ENCODE measurements around the gene DDX39B. TPM values are rescaled to one million over a fixed set of nuclear protein-coding genes. Genes with fewer than 3 reads are reported as not detected.

Gene DDX39B
- total and polyA plus RNA-seq, 9 of the 15 experiments (the other 6 are each of a cell fraction or from before 2014, with no cell fraction given): 479 to 869 (median 592) TPM

DNA sequence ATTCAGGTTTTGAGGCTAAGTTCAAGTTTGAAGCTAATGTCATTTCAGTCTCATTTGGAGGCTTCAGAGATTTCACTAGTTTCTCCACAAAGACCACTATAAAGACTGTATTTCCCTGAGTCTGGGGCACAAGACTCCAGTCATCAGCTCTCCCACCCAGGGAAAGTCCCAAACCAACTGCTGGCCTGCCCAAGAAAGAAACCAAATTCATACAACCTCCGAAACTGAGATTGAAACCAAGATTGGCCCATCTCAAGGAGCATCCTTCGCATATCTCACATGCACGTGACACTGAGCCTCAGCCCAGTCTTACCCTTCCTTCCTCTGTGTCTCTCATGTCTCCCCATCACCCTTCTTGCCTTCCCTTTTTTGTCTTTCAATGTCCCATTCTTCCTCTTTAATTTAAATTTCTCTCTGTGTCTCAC is 26.7 kb upstream of the DDX39B start:
- 22% methylated on average over 3 of the region's 3 CpGs for WGBS (ENCODE audit: insufficient coverage, low coverage, missing lambda C conversion rate)
- ATAC-seq: no peak
- Histone ChIP-seq H4K20me1 (replicated peaks; ENCODE audit: control insufficient read depth, insufficient read depth, low read length) (no peaks in the 10 kb centered on the region), H3K79me2 (ENCODE audit: control insufficient read depth, insufficient read depth, low read length) (no peaks in the 10 kb centered on the region), H3K27ac (ENCODE audit: extremely low read depth, low read depth, low read length) (no peak overlapping the region), H3K4me2 (ENCODE audit: insufficient read depth, low read length) (no peak overlapping the region), H3K9ac (ENCODE audit: insufficient read depth in 1 of 2, low read depth in 2 of 2, low read length in 2 of 2) (no peak overlapping the region), H3K27me3 (ENCODE audit: control insufficient read depth in 2 of 2, insufficient read depth in 2 of 2, low read length in 2 of 2) (no peaks in the 10 kb centered on the region), H3K36me3 (ENCODE audit: control insufficient read depth, insufficient read depth, low read length) (no peaks in the 10 kb centered on the region), H3K4me3 (no peak overlapping the region), H3K4me1 (replicated peaks in 1 of 2; ENCODE audit: control insufficient read depth in 2 of 2, insufficient read depth in 2 of 2, low read length in 2 of 2) (peaks cover 5 to 18% of the 10 kb centered on the region in 2 experiments; a peak in 4 of 5 replicates), H3K9me1 (ENCODE audit: control insufficient read depth, insufficient read depth, low read length) (no peaks in the 10 kb centered on the region), H3K9me3 (replicated peaks; ENCODE audit: control insufficient read depth, insufficient read depth, low read depth, low read length) (no peaks in the 10 kb centered on the region), H2AFZ (ENCODE audit: low read depth, low read length) (no peak overlapping the region)
- ChIA-PET CTCF (ENCODE audit: low intra/inter-chr PET ratio) (no interaction called here), POLR2A (interaction anchor here (1.3 to 2.6 kb wide), 4 partner anchors 8 to 24 kb away, joined by 3 to 10 read pairs (median 6); partner anchors contain the start of gene NCR3)
- intact Hi-C loops (cut with micrococcal nuclease): no loop called here
- BruUV-seq (replicated peaks): no TSS peak
- in situ Hi-C loops (cut with MboI): no loop called here
- FAIRE-seq: peak; percentile 67
- no peak for DNase-seq (ENCODE audit: extremely low read depth in 1 of 4, low spot score in 3 of 4)
- TF ChIP-seq ARHGAP35 (IDR thresholded peaks at IDR 0.05; ENCODE audit: partially characterized antibody): no peak
- no peak for TF ChIP-seq NUFIP1 (IDR thresholded peaks at IDR 0.05; ENCODE audit: partially characterized antibody)
- TF ChIP-seq, protein P1, sequence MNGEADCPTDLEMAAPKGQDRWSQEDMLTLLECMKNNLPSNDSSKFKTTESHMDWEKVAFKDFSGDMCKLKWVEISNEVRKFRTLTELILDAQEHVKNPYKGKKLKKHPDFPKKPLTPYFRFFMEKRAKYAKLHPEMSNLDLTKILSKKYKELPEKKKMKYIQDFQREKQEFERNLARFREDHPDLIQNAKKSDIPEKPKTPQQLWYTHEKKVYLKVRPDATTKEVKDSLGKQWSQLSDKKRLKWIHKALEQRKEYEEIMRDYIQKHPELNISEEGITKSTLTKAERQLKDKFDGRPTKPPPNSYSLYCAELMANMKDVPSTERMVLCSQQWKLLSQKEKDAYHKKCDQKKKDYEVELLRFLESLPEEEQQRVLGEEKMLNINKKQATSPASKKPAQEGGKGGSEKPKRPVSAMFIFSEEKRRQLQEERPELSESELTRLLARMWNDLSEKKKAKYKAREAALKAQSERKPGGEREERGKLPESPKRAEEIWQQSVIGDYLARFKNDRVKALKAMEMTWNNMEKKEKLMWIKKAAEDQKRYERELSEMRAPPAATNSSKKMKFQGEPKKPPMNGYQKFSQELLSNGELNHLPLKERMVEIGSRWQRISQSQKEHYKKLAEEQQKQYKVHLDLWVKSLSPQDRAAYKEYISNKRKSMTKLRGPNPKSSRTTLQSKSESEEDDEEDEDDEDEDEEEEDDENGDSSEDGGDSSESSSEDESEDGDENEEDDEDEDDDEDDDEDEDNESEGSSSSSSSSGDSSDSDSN (IDR thresholded peaks at IDR 0.05; ENCODE audit: borderline replicate concordance in 1 of 2, low read depth in 2 of 2, low read length in 2 of 2): no peak
- TF ChIP-seq TEAD4 (IDR thresholded peaks at IDR 0.05; ENCODE audit: low read length): no peak
- no peak for TF ChIP-seq TEAD4 (CRISPR knock-in tag; IDR thresholded peaks at IDR 0.05; ENCODE audit: borderline replicate concordance)
- TF ChIP-seq DDX20 (tag; IDR thresholded peaks at IDR 0.05; ENCODE audit: low read depth): no peak
- TF ChIP-seq, protein P2, sequence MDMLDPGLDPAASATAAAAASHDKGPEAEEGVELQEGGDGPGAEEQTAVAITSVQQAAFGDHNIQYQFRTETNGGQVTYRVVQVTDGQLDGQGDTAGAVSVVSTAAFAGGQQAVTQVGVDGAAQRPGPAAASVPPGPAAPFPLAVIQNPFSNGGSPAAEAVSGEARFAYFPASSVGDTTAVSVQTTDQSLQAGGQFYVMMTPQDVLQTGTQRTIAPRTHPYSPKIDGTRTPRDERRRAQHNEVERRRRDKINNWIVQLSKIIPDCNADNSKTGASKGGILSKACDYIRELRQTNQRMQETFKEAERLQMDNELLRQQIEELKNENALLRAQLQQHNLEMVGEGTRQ (CRISPR knock-in tag; IDR thresholded peaks at IDR 0.05): peak; percentile 18; the same call in 1 of the 2 replicates
- TF ChIP-seq U2AF2 (optimal IDR thresholded peaks at IDR 0.05; ENCODE audit: low read depth, low read length): no peak
- no peak for TF ChIP-seq SETDB1 (IDR thresholded peaks at IDR 0.05; ENCODE audit: low read length)
- TF ChIP-seq, protein P3, sequence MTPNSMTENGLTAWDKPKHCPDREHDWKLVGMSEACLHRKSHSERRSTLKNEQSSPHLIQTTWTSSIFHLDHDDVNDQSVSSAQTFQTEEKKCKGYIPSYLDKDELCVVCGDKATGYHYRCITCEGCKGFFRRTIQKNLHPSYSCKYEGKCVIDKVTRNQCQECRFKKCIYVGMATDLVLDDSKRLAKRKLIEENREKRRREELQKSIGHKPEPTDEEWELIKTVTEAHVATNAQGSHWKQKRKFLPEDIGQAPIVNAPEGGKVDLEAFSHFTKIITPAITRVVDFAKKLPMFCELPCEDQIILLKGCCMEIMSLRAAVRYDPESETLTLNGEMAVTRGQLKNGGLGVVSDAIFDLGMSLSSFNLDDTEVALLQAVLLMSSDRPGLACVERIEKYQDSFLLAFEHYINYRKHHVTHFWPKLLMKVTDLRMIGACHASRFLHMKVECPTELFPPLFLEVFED (CRISPR knock-in tag; conservative IDR thresholded peaks at IDR 0.05): 0 out of 2 replicates have a peak, but pooled peaks have one; percentile 61
- TF ChIP-seq U2AF1 (optimal IDR thresholded peaks at IDR 0.05; ENCODE audit: low read depth, low read length): no peak
- TF ChIP-seq ADNP (tag; IDR thresholded peaks at IDR 0.05): no peak
- TF ChIP-seq, protein P4, sequence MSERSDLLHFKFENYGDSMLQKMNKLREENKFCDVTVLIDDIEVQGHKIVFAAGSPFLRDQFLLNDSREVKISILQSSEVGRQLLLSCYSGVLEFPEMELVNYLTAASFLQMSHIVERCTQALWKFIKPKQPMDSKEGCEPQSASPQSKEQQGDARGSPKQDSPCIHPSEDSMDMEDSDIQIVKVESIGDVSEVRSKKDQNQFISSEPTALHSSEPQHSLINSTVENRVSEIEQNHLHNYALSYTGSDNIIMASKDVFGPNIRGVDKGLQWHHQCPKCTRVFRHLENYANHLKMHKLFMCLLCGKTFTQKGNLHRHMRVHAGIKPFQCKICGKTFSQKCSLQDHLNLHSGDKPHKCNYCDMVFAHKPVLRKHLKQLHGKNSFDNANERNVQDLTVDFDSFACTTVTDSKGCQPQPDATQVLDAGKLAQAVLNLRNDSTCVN (CRISPR knock-in tag; IDR thresholded peaks at IDR 0.05): 0 out of 2 replicates have a peak, but pooled peaks have one; percentile 71
- no peak for TF ChIP-seq ZNF274 (IDR thresholded peaks at IDR 0.05; ENCODE audit: borderline replicate concordance, low read depth, low read length)
- TF ChIP-seq KHSRP (IDR thresholded peaks at IDR 0.05): no peak
- no peak for TF ChIP-seq SMARCC2 (IDR thresholded peaks at IDR 0.05; ENCODE audit: low read depth)
- no peak for TF ChIP-seq GABPA (tag; conservative IDR thresholded peaks at IDR 0.05; ENCODE audit: low read depth)
- TF ChIP-seq GATAD2B (IDR thresholded peaks at IDR 0.05; ENCODE audit: borderline replicate concordance): no peak
